HT1080 (cell line): ENCODE measurements around the gene L1CAM. TPM values are rescaled to one million over a fixed set of nuclear protein-coding genes. Genes with fewer than 3 reads are reported as not detected.

Experiments used
- total RNA-seq: library from RNA; depleted of rRNA; stranded (reverse); fragments of >200 nt; shearing (Covaris generic); gene quantifications from 2 replicates; pipeline ENCODE4 v1.2.3, GENCODE V29; 2014; rRNA removed

The L1CAM gene
- total RNA-seq, 1 experiment from 2014 or later, result 2.0 TPM

Other genes with a start within 250 kb of the L1CAM start
- not detected in 2 replicates for gene DUSP9, start 239.0 kb downstream of the L1CAM start, total RNA-seq
- not detected in 2 replicates for gene PNCK, start 212.4 kb downstream of the L1CAM start, total RNA-seq
- gene SLC6A8, start 198.2 kb downstream of the L1CAM start, total RNA-seq, result 33.2 and 61.3 TPM in 2 replicates
- 197 and 234 TPM in 2 replicates for gene BCAP31, start 161.8 kb downstream of the L1CAM start, total RNA-seq
- 1.5 and 1.9 TPM in 2 replicates for gene ABCD1, start 161.3 kb downstream of the L1CAM start, total RNA-seq
- 2.3 and 4.5 TPM in 2 replicates for gene PLXNB3, start 121.9 kb downstream of the L1CAM start, total RNA-seq
- gene SRPK3, start 105.1 kb downstream of the L1CAM start, total RNA-seq, result 0.03 TPM in 1 of 2 replicates, not detected in the other
- 57.1 and 65.2 TPM in 2 replicates for gene IDH3G, start 91.8 kb downstream of the L1CAM start, total RNA-seq
- gene SSR4, start 91.5 kb downstream of the L1CAM start, total RNA-seq, result 76.9 and 89.2 TPM in 2 replicates
- gene PDZD4, start 55.6 kb downstream of the L1CAM start, total RNA-seq, result 0.13 and 0.16 TPM in 2 replicates
- gene AVPR2, start 18.5 kb upstream of the L1CAM start, total RNA-seq, result not detected in 2 replicates
- 2.7 and 3.3 TPM in 2 replicates for gene ARHGAP4, start 40.1 kb upstream of the L1CAM start, total RNA-seq
- gene NAA10, start 48.9 kb upstream of the L1CAM start, total RNA-seq, result 182 and 213 TPM in 2 replicates
- 1.0 TPM in 1 of 2 replicates, not detected in the other for gene RENBP, start 58.5 kb upstream of the L1CAM start, total RNA-seq
- 38.9 and 60.0 TPM in 2 replicates for gene HCFC1, start 85.6 kb upstream of the L1CAM start, total RNA-seq
- gene TMEM187, start 86.6 kb upstream of the L1CAM start, total RNA-seq, result 4.8 and 11.6 TPM in 2 replicates
- 200 and 232 TPM in 2 replicates for gene IRAK1, start 133.7 kb upstream of the L1CAM start, total RNA-seq
- gene MECP2, start 211.5 kb upstream of the L1CAM start, total RNA-seq, result 27.2 and 32.0 TPM in 2 replicates